G401.6 (cell line): ENCODE measurements around the gene SLC9A5.

Source experiments
- FAIRE-seq: peaks from 2 replicates; lab custom pipeline; 2012; peaks lifted over from hg19 to GRCh38; lab: Jason Lieb, UNC

The SLC9A5 gene

DNA sequence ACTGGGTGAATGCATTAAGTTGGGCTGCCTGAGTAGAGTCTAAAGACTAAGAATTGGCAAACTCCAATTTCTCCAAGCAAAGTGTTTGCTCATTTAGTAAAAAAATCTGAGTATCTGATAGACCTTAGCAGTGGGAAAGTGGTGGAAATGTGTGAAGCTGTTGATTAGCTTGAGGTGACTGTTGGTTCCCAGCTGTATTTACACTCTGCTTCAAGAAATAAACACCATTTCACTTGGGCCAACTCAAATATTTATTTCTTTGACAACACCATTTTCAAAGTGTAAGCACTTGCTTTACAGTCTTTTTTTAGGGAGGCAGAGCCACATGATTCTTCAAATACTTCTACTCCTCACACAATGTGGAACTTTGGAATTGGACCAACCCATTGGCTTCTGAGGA is 69.1 kb downstream of the SLC9A5 start:
- no peak for FAIRE-seq
